ENCODE results near the gene MRPL9.
"Not testable (repeated sequence)": the region's sequence is repeated elsewhere in the genome, so short reads cannot be mapped to it uniquely, and the experiment has no call there.

MRPL9 gene

GRCh38 chr1:151733995-151734394 lies 29.3 kb downstream of the MRPL9 start:
- DNase-seq (ENCODE audit: low read depth, low spot score): not testable (repeated sequence)

DNA sequence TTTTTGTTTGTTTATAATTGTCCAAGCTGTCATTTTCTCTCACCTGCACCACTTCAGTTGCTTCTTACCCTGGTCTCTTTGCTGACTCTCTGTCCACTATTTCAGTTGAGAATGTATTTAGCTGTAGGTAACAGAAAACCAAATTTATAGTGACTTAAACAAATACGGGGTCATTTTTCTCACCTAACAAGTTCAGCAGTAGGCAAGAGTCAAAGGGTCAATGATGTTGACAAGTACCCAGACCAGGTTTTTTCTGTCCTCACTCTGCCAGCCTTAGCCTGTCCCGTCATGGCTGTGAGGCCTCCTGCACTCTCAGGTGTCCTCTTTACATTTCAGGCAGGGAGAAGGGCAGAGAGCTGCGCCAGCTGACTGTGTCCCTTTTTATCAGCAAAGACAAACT lies 30.2 kb downstream of the MRPL9 start:
- no peak for DNase-seq (ENCODE audit: low read depth, low spot score)

DNA sequence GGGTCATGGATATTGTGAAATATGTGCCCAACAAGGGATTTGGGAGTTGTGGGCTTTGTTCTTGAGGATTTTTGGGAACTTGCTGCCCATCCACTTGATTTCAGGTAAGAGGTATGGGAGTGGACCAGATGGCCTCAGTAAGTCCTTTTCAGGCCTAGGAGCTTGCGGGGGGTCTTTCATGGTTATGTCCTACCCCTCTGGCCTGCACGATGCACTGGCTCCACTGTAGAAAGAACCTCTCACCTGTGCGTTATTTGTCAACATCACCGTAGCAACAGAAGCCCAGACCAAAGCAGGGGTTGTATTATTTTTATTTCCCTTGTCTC lies 33.4 kb downstream of the MRPL9 start:
- DNase-seq (ENCODE audit: low read depth, low spot score): no peak

GRCh38 chr1:151729157-151729965 lies 33.9 kb downstream of the MRPL9 start:
- DNase-seq (ENCODE audit: low read depth, low spot score): no peak

GRCh38 chr1:151728151-151729054 lies 34.9 kb downstream of the MRPL9 start:
- no peak for DNase-seq (ENCODE audit: low read depth, low spot score)

GRCh38 chr1:151723726-151724370 lies 39.4 kb downstream of the MRPL9 start:
- no peak for DNase-seq (ENCODE audit: low read depth, low spot score)

GRCh38 chr1:151721788-151722510 lies 41.3 kb downstream of the MRPL9 start:
- DNase-seq (ENCODE audit: low read depth, low spot score): no peak

- peak; percentile 42 for DNase-seq (ENCODE audit: low read depth, low spot score)
These were observed 42.1 kb downstream of the MRPL9 start, which contains the start of gene RIIAD1 for GRCh38 chr1:151720974-151721787. RIIAD1 (plus strand) TSS chr1:151721522; CDS start chr1:151721537, 15 bp downstream.

DNA sequence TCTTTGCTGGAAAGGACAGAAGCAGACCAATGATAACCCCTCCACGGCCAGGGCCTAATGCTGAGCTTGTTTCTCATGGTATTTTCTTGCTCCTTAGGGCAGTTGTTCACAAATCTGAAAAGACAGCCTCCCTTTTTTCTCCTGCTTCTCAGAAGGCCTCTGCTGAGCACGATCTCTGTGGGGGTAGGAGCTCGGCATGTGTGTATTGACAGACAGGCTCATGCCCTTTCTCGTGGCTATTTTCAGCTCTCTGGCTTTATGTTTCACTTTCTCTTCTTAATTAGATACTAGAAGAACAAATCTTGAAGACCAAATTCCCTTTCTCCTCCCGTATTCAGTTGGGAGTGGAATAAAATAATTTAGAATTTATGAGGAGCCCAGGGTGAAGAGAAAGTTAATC lies 42.7 kb downstream of the MRPL9 start:
- DNase-seq (ENCODE audit: low read depth, low spot score): no peak

DNA sequence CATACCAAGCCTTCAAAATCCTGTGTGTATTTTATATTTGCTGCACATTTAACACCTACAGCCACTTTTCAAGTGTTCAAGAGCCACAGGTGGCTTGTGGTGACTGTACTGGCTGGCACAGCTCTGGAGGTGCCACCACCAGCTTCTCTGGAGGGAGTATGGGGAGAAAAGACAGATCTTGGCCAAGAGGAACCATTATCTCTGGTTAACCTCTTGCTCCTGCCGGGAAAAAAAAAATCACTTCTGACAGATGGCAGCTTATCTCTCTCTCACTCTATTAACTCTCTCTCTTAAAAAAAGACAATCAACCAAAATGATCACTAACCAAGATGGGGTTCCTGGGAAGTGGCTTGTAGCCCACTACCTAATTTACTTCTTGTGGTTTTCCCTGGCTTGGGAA lies 43.2 kb downstream of the MRPL9 start:
- no peak for DNase-seq (ENCODE audit: low read depth, low spot score)

GRCh38 chr1:151718666-151719065 lies 44.6 kb downstream of the MRPL9 start:
- no peak for DNase-seq (ENCODE audit: low read depth, low spot score)

GRCh38 chr1:151718011-151718431 lies 45.3 kb downstream of the MRPL9 start:
- DNase-seq (ENCODE audit: low read depth, low spot score): no peak

DNA sequence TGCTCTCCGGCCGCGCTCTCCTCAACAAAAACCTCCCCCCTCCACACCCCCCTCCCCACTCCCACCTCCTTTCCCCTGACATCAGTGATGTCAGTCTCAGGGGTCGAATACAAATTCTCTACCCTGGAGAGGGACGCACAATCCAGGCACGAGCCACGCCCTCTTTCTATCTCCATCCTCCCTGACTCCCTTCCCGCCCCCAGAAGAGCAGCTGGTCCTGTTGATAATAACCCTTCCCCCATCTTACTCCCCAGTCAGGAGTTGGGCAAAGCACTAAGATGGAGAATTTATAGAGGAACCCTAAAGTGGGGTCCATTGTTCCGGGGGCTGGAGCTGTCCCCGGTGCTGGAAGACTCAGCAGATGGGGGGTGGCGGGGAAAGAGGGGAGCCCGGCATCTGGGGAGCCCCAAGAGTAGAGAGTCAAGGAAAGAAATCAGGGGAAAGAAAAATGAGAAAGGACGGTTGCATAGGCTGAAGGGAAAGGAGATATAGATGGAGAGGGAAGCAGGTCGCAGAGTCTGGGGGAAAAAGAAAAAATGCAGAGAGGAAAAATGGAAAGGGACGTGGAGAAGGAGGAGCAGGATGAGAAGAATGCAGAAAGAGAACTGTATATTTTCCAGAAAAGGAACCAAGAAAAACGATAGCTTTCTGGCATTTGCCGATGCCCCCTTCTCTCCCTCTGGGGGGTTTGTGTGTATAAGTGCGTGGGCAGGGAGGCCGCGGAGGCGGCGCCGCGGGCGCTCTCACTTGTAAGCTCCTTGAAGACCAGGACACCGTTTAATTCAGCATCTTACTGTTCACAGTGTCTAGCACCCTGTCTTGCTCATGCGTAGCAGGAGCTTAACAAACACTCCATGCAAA lies 46.3 kb downstream of the MRPL9 start, which contains the start of gene CELF3:
TSS of gene CELF3 (minus strand) at position 33 of the 861 bp plus-strand sequence. CDS start 783 bp downstream, outside the sequence.
- DNase-seq (ENCODE audit: low read depth, low spot score): peak; percentile 74

DNA sequence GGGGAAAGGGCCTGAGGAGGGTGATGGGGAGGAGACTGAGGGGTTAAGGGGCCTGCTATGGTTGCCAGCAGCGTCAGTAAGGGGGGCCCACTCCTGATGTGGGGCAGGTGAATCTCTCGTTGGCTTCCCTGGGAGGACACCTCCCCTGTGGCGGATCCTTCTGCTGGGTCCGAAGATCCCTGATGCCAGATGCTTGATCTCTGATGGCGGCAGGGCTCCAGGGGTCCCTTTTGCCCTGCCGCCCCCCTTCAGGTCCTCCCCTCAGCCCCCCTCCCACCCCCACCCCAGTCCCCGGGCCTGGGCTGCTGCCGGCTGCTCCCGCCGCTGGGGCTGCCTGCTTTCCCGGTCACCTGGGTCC lies 46.9 kb downstream of the MRPL9 start:
- no peak for DNase-seq (ENCODE audit: low read depth, low spot score)

DNA sequence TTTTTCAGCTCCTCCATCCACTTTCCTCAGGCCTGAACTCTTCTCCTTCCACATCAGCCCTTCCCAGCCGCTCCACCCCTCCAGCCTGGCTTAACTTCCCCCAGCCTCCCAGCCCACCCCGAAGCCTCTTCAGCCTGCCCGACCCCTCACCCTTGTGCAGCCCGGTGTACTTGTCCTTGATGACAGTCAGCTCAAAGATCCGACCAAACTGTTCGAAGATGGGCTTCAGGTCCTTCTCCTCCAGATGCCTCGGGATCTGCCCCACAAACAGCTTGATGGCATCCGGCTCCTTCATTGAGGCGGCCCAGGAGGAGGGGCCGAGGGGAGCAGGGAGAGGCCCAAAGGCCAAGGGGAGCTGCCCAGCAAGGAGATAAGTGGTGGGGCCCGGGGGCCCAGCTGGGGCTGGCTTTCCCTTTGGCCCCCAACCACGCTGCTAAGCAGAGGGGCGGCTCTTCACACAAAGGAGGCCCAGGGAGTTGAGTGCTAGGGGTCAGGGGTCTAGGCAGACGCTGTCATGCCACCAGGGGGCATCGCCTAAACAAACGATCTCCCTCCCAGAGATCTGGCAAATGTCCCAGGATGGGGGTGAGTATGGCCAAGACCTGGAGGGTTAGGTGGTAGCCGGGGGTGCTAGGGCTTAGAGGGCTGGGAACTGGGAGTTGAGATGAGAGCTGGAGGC lies 47.4 kb downstream of the MRPL9 start:
- DNase-seq (ENCODE audit: low read depth, low spot score): peak; percentile 78

- no peak for DNase-seq (ENCODE audit: low read depth, low spot score)
These were observed 48.2 kb downstream of the MRPL9 start for GRCh38 chr1:151714820-151715725.

DNA sequence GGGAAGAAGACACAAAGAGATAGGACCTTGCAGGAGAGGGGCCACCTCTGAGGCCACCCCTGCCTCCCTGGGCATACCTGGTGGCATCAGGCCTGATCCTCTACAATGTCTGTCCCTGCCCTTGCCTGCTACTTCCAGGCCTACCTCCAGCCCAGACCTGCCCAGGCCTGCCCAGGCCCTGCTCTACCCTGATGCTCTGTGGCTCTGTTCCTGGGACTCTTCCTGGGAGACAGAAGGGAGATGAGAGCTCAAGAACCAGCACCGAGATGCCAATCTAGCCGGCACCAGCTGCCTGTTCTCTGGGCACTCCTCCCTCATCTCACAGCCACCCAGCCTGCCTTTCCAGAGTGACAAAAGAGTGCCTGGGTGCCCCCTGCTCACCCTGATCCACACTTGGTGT lies 49.4 kb downstream of the MRPL9 start:
- no peak for DNase-seq (ENCODE audit: low read depth, low spot score)

GRCh38 chr1:151713044-151713443 lies 50.3 kb downstream of the MRPL9 start:
- no peak for DNase-seq (ENCODE audit: low read depth, low spot score)

Data from ELF-1 (cell line).